Keratinocyte (primary cell): ENCODE data around the gene SND1. TPM values are rescaled to one million over a fixed set of nuclear protein-coding genes. Genes with fewer than 3 reads are reported as not detected.
"Not testable (repeated sequence)": the region's sequence is repeated elsewhere in the genome, so short reads cannot be mapped to it uniquely, and the experiment has no call there.

Experiments
- DNase-seq: peaks from one replicate; pipeline ENCODE4 v3.0.0-alpha.2; 2011; ENCODE audit warnings: low read depth, missing footprints, low spot score
- FAIRE-seq: peaks from 2 replicates; lab custom pipeline; 2011; peaks lifted over from hg19 to GRCh38; lab: Jason Lieb, UNC
- H2AFZ ChIP-seq: 2 replicates; pipeline ENCODE4 v1.6.0; 2012; ENCODE audit warnings: low read length, control low read depth, inconsistent platforms; ENCODE audit not compliant: control insufficient read depth
- H3K27ac ChIP-seq: 2 replicates; pipeline ENCODE4 v1.5.1; 2011; ENCODE audit warnings: low read length; ENCODE audit not compliant: control insufficient read depth, insufficient read depth
- H3K27me3 ChIP-seq: 3 replicates; pipeline ENCODE4 v1.6.0; 2011; ENCODE audit warnings: low read length; ENCODE audit not compliant: control insufficient read depth, insufficient read depth; ENCODE audit errors: extremely low read depth
- H3K36me3 ChIP-seq, 2 experiments: 2 replicates in 1 of 2; 3 replicates in 1 of 2; pipeline ENCODE4 v1.5.1; 2011; ENCODE audit warnings: low read length in 2 of 2, mild to moderate bottlenecking in 1 of 2; ENCODE audit not compliant: control insufficient read depth in 2 of 2, insufficient read depth in 2 of 2; ENCODE audit errors: extremely low read depth in 1 of 2
- H3K4me1 ChIP-seq: 3 replicates; pipeline ENCODE4 v1.5.1; 2011; ENCODE audit warnings: low read length; ENCODE audit not compliant: control insufficient read depth, insufficient read depth; ENCODE audit errors: extremely low read depth
- H3K4me2 ChIP-seq: 3 replicates; pipeline ENCODE4 v1.6.0; 2011; ENCODE audit warnings: low read depth, low read length; ENCODE audit not compliant: control insufficient read depth, insufficient read depth; ENCODE audit errors: extremely low read depth
- H3K4me3 ChIP-seq, 3 experiments: fragments of 200-600 bp in 1 of 3; sonication (generic) in 1 of 3; 2 replicates in 2 of 3; 3 replicates in 1 of 3; pipeline ENCODE4 v1.5.1; 2011 to 2016; ENCODE audit warnings: low read length in 3 of 3, mild to moderate bottlenecking in 3 of 3, control low read depth in 2 of 3, inconsistent platforms in 1 of 3, low read depth in 1 of 3, mixed read lengths in 1 of 3, mixed run types in 1 of 3, moderate library complexity in 1 of 3; ENCODE audit not compliant: control insufficient read depth in 2 of 3, insufficient read depth in 2 of 3; ENCODE audit errors: extremely low read depth in 1 of 3
- H3K79me2 ChIP-seq: 2 replicates; pipeline ENCODE4 v1.6.0; 2012; ENCODE audit warnings: low read length; ENCODE audit not compliant: control insufficient read depth, insufficient read depth
- H3K9ac ChIP-seq: 3 replicates; pipeline ENCODE4 v1.6.0; 2011; ENCODE audit warnings: low read length; ENCODE audit not compliant: control insufficient read depth, insufficient read depth; ENCODE audit errors: extremely low read depth
- H3K9me1 ChIP-seq: 3 replicates; pipeline ENCODE4 v1.6.0; 2011; ENCODE audit warnings: low read length; ENCODE audit not compliant: control insufficient read depth, insufficient read depth; ENCODE audit errors: extremely low read depth
- H3K9me3 ChIP-seq: 2 replicates; pipeline ENCODE4 v1.5.1; 2012; ENCODE audit warnings: low read depth, low read length; ENCODE audit not compliant: control insufficient read depth
- H4K20me1 ChIP-seq: 3 replicates; pipeline ENCODE4 v1.6.0; 2011; ENCODE audit warnings: low read length; ENCODE audit not compliant: control insufficient read depth, insufficient read depth; ENCODE audit errors: extremely low read depth
- CTCF ChIP-seq, 3 experiments: IDR thresholded peaks in 1 of 3; conservative IDR thresholded peaks in 1 of 3; optimal IDR thresholded peaks in 1 of 3; 2 replicates in 2 of 3; 3 replicates in 1 of 3; pipeline versions ENCODE3 to v1.5.1; 2011; ENCODE audit warnings: low read length in 3 of 3, mild to moderate bottlenecking in 3 of 3, moderate library complexity in 2 of 3, control low read depth in 1 of 3, inconsistent platforms in 1 of 3; ENCODE audit not compliant: insufficient read depth in 2 of 3; ENCODE audit errors: extremely low read depth in 1 of 3
- EZH2 ChIP-seq: IDR thresholded peaks from one replicate; pipeline ENCODE4 v1.6.1; 2012; ENCODE audit warnings: inconsistent platforms, mild to moderate bottlenecking, low read length, moderate library complexity
- dilution Hi-C: fragments of 300-500 bp; cut with MboI; formaldehyde crosslinking; loops from one replicate; pipeline ENCODE4 v1.7.0; 2020; ENCODE audit warnings: low sequenced_read_pairs; ENCODE audit not compliant: extremely low pct_ligation_motif_present
- polyA plus RNA-seq, 5 experiments: library from polyadenylated mRNA; depleted of rRNA in 3 of 5; stranded (reverse) in 3 of 5; stranded (forward) in 1 of 5; unstranded in 1 of 5; fragments of >200 nt; gene quantifications; 1 replicate in 1 of 5; 2 replicates in 3 of 5; 3 replicates in 1 of 5; pipeline versions ENCODE4 v1.2.1 to v1.2.3, GENCODE V29; 2011 to 2012; ENCODE audit warnings: missing spikeins in 2 of 5, low read depth in 1 of 5, low replicate concordance in 1 of 5

The SND1 gene
- polyA plus RNA-seq, 1 donor (not counting 4 experiments of a cell fraction or from before 2014, with no cell fraction given): 140 TPM

GRCh38 chr7:127901895-127902703 lies 250.1 kb downstream of the SND1 start:
- Histone ChIP-seq H3K36me3 (peaks cover 0 to 6% of the 10 kb centered on the region in 2 experiments), H3K27ac (no peak overlapping the region), H2AFZ (no peak overlapping the region), H3K27me3 (no peaks in the 10 kb centered on the region), H3K9me3 (no peaks in the 10 kb centered on the region), H3K4me2 (no peak overlapping the region), H3K9me1 (no peaks in the 10 kb centered on the region), H3K4me1 (peaks cover 26% of the 10 kb centered on the region), H4K20me1 (peaks cover 5% of the 10 kb centered on the region), H3K4me3 (no peak overlapping the region), H3K9ac (no peak overlapping the region), H3K79me2 (peaks cover 31% of the 10 kb centered on the region)
- no peak for TF ChIP-seq CTCF (optimal IDR thresholded peaks at IDR 0.05 in 1 of 3, IDR thresholded peaks at IDR 0.05 in 1 of 3, conservative IDR thresholded peaks at IDR 0.05 in 1 of 3; ENCODE audit: extremely low read depth in 1 of 3, insufficient read depth in 2 of 3, low read length in 3 of 3)
- TF ChIP-seq EZH2: no peak
- no peak for FAIRE-seq
- dilution Hi-C loops: no loop called here
- DNase-seq: no peak

- Histone ChIP-seq H3K4me1 (peaks cover 21% of the 10 kb centered on the region), H3K79me2 (peaks cover 36% of the 10 kb centered on the region)
- H3K9ac ChIP-seq, H3K4me3 ChIP-seq, H3K9me1 ChIP-seq, H3K4me2 ChIP-seq, DNase-seq, FAIRE-seq, H4K20me1 ChIP-seq, H3K27me3 ChIP-seq, dilution Hi-C loops, H3K9me3 ChIP-seq, H3K27ac ChIP-seq, H3K36me3 ChIP-seq, H2AFZ ChIP-seq: not testable (repeated sequence)
Measured at GRCh38 chr7:127902753-127903152, 250.8 kb downstream of the SND1 start.
